GM10266 (cell line): ENCODE data around the gene DGLUCY.
"Not testable (repeated sequence)": the region's sequence is repeated elsewhere in the genome, so short reads cannot be mapped to it uniquely, and the experiment has no call there.

ENCODE experiments used
- DNase-seq: peaks from one replicate; pipeline ENCODE4 v3.0.0; 2012; ENCODE audit errors: extremely low spot score
- TF ChIP-seq, protein P1 (sequence below): IDR thresholded peaks from 2 replicates; pipeline ENCODE4 v1.5.1; 2012; ENCODE audit warnings: mild to moderate bottlenecking, low read depth; ENCODE audit not compliant: control insufficient read depth, insufficient read depth; ENCODE audit errors: missing control alignments

The DGLUCY gene

DNA sequence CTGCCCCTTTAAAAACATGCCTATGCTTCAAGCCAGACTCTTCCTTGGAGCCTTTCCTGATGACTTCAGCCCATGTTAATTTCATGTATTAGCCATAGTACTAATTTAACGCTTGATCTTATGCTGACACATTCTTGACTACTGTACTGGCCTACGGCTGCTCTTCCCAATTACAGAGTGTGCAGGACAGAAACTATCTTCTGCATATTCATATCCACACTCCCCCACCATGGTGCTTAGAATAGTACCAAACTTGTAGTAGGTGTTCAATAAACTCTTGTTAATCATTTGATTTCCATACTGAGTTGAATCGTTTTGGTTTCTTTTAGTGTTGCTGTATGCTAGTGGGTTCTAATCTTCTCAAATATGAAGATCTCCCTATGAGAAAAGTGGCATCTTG, 21.8 kb upstream of the DGLUCY start:
- no peak for DNase-seq
- TF ChIP-seq, protein P1, sequence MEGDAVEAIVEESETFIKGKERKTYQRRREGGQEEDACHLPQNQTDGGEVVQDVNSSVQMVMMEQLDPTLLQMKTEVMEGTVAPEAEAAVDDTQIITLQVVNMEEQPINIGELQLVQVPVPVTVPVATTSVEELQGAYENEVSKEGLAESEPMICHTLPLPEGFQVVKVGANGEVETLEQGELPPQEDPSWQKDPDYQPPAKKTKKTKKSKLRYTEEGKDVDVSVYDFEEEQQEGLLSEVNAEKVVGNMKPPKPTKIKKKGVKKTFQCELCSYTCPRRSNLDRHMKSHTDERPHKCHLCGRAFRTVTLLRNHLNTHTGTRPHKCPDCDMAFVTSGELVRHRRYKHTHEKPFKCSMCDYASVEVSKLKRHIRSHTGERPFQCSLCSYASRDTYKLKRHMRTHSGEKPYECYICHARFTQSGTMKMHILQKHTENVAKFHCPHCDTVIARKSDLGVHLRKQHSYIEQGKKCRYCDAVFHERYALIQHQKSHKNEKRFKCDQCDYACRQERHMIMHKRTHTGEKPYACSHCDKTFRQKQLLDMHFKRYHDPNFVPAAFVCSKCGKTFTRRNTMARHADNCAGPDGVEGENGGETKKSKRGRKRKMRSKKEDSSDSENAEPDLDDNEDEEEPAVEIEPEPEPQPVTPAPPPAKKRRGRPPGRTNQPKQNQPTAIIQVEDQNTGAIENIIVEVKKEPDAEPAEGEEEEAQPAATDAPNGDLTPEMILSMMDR, result no peak

DNA sequence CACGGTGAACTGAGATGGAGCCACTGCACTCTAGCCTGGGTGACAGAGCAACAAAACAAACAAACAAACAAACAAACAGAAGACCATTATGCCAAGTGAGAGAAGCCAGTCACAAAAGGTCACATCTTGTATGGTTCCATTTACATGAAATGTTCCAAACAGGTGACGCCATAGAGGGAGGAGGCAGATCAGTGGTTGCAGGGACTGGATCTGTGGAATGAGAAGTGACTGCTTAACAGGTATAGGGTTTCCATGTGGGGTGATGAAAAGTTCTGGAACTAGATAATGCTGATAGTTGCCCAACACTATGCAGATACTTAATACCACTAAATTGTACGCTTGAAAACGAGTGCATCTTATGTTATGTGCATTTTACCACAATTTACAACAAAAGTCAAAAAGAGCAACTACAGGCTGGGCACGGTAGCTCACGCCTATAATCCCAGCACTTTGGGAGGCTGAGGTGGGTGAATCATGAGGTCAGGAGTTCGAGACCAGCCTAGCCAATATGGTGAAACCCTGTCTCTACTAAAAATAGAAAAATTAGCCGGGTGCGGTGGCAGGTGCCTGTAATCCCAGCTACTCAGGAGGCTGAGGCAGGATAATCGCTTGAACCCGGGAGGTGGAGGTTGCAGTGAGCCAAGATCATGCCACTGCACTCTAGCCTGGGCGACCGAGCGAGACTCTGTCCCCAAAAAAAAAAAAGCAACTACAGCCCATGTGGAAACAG, 20.0 kb upstream of the DGLUCY start:
- not testable (repeated sequence) for DNase-seq

DNA sequence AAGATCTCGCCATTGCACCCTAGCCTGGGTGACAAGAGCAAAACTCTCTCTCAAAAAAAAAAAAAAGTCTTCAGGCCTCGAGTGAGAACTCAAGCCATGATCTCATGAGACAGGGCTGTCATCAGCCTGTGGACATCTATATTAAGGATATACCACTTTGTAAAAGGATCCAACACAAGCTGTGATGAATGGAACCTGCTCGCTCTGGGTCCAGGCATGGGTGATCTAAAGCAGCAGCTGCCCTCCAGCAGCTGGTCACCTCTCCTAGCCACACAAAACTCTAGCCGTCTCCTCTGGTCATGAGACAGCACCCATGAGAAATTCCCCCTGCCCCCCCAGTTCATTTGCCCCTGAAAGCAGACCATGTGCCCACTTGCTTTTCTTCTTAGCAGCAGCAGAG, 19.1 kb upstream of the DGLUCY start:
- TF ChIP-seq, protein P1, result no peak
- DNase-seq, result no peak

DNA sequence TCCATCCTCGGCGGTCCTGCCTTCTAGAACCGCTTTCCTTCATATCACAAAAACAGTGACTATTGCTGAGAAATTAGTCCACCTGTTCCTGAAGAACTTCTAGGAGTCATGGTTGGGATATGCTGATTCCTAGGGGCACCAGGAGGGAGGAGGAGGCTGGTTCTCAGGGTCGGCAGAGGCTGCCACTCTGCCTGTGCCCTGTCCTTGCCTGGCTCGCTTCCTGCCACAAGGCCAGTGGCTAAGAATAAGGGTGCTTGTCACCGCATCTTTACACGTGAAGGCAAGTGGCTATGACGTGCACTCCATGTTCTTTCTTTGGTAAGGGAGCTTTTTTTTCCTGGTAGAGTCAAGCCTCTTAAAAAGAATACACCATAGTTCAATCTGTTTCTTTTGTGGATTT, 18.7 kb upstream of the DGLUCY start:
- TF ChIP-seq, protein P1, result no peak
- no peak for DNase-seq

DNA sequence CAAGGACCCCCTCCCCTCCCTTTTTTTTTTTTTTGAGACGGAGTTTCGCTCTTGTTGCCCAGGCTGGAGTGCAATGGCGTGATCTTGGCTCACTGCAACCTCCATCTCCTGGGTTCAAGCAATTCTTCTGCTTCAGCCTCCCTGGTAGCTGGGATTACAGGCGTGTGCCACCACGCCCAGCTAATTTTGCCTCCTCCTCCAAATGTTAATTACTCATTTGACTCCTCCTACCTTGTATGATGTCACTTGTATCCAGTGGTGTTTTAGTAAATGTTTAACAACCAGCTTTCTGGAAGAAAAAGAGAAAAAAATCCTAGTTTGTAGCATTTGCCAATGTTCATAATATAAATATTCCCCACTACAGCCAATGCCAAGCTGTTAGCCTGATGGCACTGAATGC, 16.2 kb upstream of the DGLUCY start:
- DNase-seq, result not testable (repeated sequence)

DNA sequence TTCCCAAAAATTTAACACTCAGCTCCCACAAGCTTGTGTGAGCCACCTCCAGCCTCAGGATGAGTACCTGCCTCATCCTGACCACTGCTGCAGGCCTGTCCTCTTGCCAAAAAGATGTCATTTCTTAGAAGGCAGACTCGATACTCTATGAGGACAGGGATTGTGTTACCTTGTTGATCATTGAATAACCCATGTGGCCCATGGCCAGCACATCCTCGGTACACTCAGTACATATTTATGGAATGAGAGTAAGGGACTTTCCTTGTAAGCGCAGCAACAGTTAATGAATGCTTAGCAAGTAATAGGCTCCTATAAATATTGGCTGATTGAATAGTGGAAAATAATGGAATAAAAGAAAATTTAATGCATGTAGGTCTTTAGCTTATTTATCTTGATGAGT, 15.3 kb upstream of the DGLUCY start:
- no peak for DNase-seq
- TF ChIP-seq, protein P1, result no peak

DNA sequence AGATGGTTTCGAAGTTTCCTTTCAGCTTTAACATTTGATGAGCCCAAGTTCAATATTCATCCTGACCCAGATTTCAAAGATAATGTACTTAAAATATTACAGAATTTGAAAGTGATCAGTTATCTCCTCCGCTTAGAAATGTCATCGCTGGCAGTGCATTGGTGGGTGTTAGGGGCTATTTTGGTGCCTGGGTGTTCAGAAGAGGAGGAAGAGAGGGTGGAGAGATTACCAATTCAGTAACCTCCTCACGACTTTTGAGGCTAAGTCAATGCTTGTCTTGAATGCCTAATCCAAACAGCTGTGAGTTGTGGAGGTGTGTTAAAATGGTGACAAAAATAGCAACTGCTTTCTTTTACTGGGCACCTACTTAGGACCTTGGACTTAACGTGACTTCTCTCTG, 13.8 kb upstream of the DGLUCY start:
- TF ChIP-seq, protein P1, result no peak
- no peak for DNase-seq

DNA sequence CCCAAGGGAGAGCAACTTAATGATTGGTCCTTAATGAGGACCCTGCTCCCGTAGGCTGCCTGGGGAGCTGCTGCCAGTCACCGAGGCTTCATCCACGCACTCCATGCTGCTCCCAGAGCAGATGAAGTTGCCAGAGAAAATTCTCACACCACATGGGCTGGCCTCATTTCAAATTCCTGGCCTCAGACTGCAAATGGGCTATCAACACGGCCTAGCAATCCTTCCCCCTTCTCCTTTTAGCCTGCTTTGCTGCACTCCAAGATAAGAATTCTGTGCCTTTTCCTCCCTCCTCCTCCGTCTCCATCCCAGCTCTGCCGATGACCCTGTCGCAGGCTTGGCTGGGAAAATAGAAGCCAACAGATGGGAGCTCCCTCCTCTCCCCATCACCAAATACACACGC, 10.8 kb upstream of the DGLUCY start:
- DNase-seq, result no peak
- TF ChIP-seq, protein P1, result no peak
